ENCODE results near the gene DOCK2. TPM values are rescaled to one million over a fixed set of nuclear protein-coding genes. Genes with fewer than 3 reads are reported as not detected.
"Not testable (repeated sequence)": the region's sequence is repeated elsewhere in the genome, so short reads cannot be mapped to it uniquely, and the experiment has no call there.

DOCK2 gene
- total and polyA plus RNA-seq, 2 donors (not counting 1 experiment from before 2014, with no cell fraction given) = 1.1 to 8.9 TPM

GRCh38 chr5:170087168-170087817 is 450.2 kb downstream of the DOCK2 start:
- H3K79me2 ChIP-seq (ENCODE audit: control insufficient read depth, insufficient read depth, low read length) = no peaks in the 10 kb centered on the region
- no peaks in the 10 kb centered on the region for H3K4me1 ChIP-seq (ENCODE audit: control insufficient read depth, extremely low read depth, insufficient read depth, low read length)
- no peak overlapping the region for H3K27ac ChIP-seq (ENCODE audit: insufficient read depth, low read length)
- no peaks in the 10 kb centered on the region for H4K20me1 ChIP-seq (ENCODE audit: control insufficient read depth, extremely low read depth, insufficient read depth, low read length)
- no peak overlapping the region for H3K9ac ChIP-seq (ENCODE audit: insufficient read depth, low read length)
- no peak for TF ChIP-seq CTCF (conservative IDR thresholded peaks at IDR 0.05 in 1 of 2, IDR thresholded peaks at IDR 0.05 in 1 of 2; ENCODE audit: low read depth in 1 of 2, low read length in 2 of 2)
- TF ChIP-seq EZH2 (IDR thresholded peaks at IDR 0.05; ENCODE audit: low read length, missing control alignments) = no peak
- no peaks in the 10 kb centered on the region for H3K9me3 ChIP-seq (ENCODE audit: control insufficient read depth, insufficient read depth, low read depth, low read length)
- DNase-seq (ENCODE audit: low read depth in 2 of 2) = no peak
- no peak overlapping the region for H2AFZ ChIP-seq (ENCODE audit: low read length)
- H3K27me3 ChIP-seq (ENCODE audit: control insufficient read depth, insufficient read depth, low read length) = no peaks in the 10 kb centered on the region
- H3K4me3 ChIP-seq (replicated peaks in 1 of 4; ENCODE audit: control extremely low read depth in 1 of 4, insufficient read depth in 1 of 4, low read depth in 3 of 4, low read length in 4 of 4) = no peak overlapping the region
- H3K4me2 ChIP-seq (ENCODE audit: extremely low read depth, insufficient read depth, low read length) = no peak overlapping the region
- H3K36me3 ChIP-seq (ENCODE audit: control insufficient read depth, insufficient read depth, low read length) = no peaks in the 10 kb centered on the region

GRCh38 chr5:170092455-170093101 is 455.5 kb downstream of the DOCK2 start:
- TF ChIP-seq EZH2 (IDR thresholded peaks at IDR 0.05; ENCODE audit: low read length, missing control alignments) = no peak
- no peak for TF ChIP-seq CTCF (conservative IDR thresholded peaks at IDR 0.05 in 1 of 2, IDR thresholded peaks at IDR 0.05 in 1 of 2; ENCODE audit: low read depth in 1 of 2, low read length in 2 of 2)
- no peak overlapping the region for H3K9ac ChIP-seq (ENCODE audit: insufficient read depth, low read length)
- H3K9me3 ChIP-seq (ENCODE audit: control insufficient read depth, insufficient read depth, low read depth, low read length) = no peaks in the 10 kb centered on the region

GRCh38 chr5:170094329-170094728 is 457.3 kb downstream of the DOCK2 start:
- not testable (repeated sequence) for H4K20me1 ChIP-seq (ENCODE audit: control insufficient read depth, extremely low read depth, insufficient read depth, low read length); H3K4me3 ChIP-seq (replicated peaks in 1 of 4; ENCODE audit: control extremely low read depth in 1 of 4, insufficient read depth in 1 of 4, low read depth in 3 of 4, low read length in 4 of 4); H3K79me2 ChIP-seq (ENCODE audit: control insufficient read depth, insufficient read depth, low read length); H3K4me2 ChIP-seq (ENCODE audit: extremely low read depth, insufficient read depth, low read length); H3K4me1 ChIP-seq (ENCODE audit: control insufficient read depth, extremely low read depth, insufficient read depth, low read length); H3K36me3 ChIP-seq (ENCODE audit: control insufficient read depth, insufficient read depth, low read length); H2AFZ ChIP-seq (ENCODE audit: low read length); H3K27ac ChIP-seq (ENCODE audit: insufficient read depth, low read length); H3K9me3 ChIP-seq (ENCODE audit: control insufficient read depth, insufficient read depth, low read depth, low read length); H3K9ac ChIP-seq (ENCODE audit: insufficient read depth, low read length); H3K27me3 ChIP-seq (ENCODE audit: control insufficient read depth, insufficient read depth, low read length); DNase-seq (ENCODE audit: low read depth in 2 of 2)

More at GRCh38 chr5:170092455-170093101, 455.5 kb downstream of the DOCK2 start:
- no peak overlapping the region for H3K4me3 ChIP-seq (replicated peaks in 1 of 4; ENCODE audit: control extremely low read depth in 1 of 4, insufficient read depth in 1 of 4, low read depth in 3 of 4, low read length in 4 of 4)
- H3K4me2 ChIP-seq (ENCODE audit: extremely low read depth, insufficient read depth, low read length) = no peak overlapping the region
- no peaks in the 10 kb centered on the region for H3K27me3 ChIP-seq (ENCODE audit: control insufficient read depth, insufficient read depth, low read length)
- no peak overlapping the region for H2AFZ ChIP-seq (ENCODE audit: low read length)
- no peaks in the 10 kb centered on the region for H4K20me1 ChIP-seq (ENCODE audit: control insufficient read depth, extremely low read depth, insufficient read depth, low read length)
- no peak overlapping the region for H3K27ac ChIP-seq (ENCODE audit: insufficient read depth, low read length)
- no peaks in the 10 kb centered on the region for H3K79me2 ChIP-seq (ENCODE audit: control insufficient read depth, insufficient read depth, low read length)
- no peaks in the 10 kb centered on the region for H3K36me3 ChIP-seq (ENCODE audit: control insufficient read depth, insufficient read depth, low read length)
- DNase-seq (ENCODE audit: low read depth in 2 of 2) = no peak
- no peaks in the 10 kb centered on the region for H3K4me1 ChIP-seq (ENCODE audit: control insufficient read depth, extremely low read depth, insufficient read depth, low read length)

Measured in fibroblast of lung (primary cell).